Measurements from ENCODE around the gene TTC5. TPM values are rescaled to one million over a fixed set of nuclear protein-coding genes. Genes with fewer than 3 reads are reported as not detected.
"Not testable (repeated sequence)": the region's sequence is repeated elsewhere in the genome, so short reads cannot be mapped to it uniquely, and the experiment has no call there.

TTC5 gene
- total RNA-seq, 1 donor from 2014 or later = 10.5 TPM

- TF ChIP-seq, protein P1, sequence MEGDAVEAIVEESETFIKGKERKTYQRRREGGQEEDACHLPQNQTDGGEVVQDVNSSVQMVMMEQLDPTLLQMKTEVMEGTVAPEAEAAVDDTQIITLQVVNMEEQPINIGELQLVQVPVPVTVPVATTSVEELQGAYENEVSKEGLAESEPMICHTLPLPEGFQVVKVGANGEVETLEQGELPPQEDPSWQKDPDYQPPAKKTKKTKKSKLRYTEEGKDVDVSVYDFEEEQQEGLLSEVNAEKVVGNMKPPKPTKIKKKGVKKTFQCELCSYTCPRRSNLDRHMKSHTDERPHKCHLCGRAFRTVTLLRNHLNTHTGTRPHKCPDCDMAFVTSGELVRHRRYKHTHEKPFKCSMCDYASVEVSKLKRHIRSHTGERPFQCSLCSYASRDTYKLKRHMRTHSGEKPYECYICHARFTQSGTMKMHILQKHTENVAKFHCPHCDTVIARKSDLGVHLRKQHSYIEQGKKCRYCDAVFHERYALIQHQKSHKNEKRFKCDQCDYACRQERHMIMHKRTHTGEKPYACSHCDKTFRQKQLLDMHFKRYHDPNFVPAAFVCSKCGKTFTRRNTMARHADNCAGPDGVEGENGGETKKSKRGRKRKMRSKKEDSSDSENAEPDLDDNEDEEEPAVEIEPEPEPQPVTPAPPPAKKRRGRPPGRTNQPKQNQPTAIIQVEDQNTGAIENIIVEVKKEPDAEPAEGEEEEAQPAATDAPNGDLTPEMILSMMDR (IDR thresholded peaks at IDR 0.05; ENCODE audit: insufficient read depth, low read length, severe bottlenecking) = no peak
- FAIRE-seq (no peak), DNase-seq (ENCODE audit: low read depth) (peak; percentile 39)
- no peaks in the 10 kb centered on the region for H3K27me3 ChIP-seq (ENCODE audit: control insufficient read depth, insufficient read depth, low read length)
- H3K4me3 ChIP-seq (ENCODE audit: low read depth, low read length) = no peak overlapping the region
- peaks cover 10% of the 10 kb centered on the region for H3K36me3 ChIP-seq (ENCODE audit: control insufficient read depth, insufficient read depth, low read length)
These were observed 3.6 kb downstream of the TTC5 start for GRCh38 chr14:20302042-20302755.

DNA sequence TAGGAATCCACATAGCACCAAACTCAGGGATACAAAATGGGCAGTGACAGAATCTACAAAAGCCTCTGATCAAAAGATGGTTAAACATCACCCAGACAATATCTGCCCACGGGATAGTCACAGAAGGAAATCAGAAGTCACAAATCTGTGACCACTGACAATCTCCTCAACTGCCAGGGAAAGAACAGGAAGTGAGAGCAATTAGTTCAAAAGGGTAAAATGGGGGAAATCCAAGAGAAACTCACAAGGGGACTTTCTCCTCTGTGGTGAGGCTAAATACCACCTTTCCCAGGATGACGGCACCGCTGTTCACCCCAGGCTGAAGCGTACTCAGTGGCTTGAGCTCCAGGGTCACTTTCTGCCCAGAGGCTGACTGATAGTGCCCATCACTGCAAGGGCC lies 10.7 kb downstream of the TTC5 start:
- Histone ChIP-seq H3K36me3 (ENCODE audit: control insufficient read depth, insufficient read depth, low read length) (peaks cover 6% of the 10 kb centered on the region), H3K4me3 (ENCODE audit: low read depth, low read length) (no peak overlapping the region), H3K27me3 (ENCODE audit: control insufficient read depth, insufficient read depth, low read length) (no peaks in the 10 kb centered on the region)
- no peak for DNase-seq (ENCODE audit: low read depth)
- TF ChIP-seq, protein P1 (IDR thresholded peaks at IDR 0.05; ENCODE audit: insufficient read depth, low read length, severe bottlenecking) = no peak
- FAIRE-seq = no peak

DNA sequence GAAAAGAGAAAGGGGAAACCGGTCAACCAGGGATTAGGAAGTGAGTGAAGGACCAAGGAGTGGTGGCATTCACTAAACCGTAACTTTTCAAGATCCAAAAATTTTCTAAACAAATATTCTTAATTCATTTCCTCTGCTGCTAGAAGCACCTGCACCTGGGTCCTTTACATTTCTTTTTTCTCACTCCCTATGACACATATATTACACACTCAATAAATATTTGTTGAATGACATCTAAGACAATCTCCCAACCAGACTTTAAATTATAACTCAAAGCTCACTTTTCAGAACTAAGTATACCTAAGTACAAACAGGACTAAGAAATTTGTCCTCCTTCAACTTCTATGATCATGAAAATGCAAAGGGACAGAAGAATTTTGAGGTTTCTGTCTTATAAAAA lies 11.1 kb downstream of the TTC5 start:
- TF ChIP-seq, protein P1 (IDR thresholded peaks at IDR 0.05; ENCODE audit: insufficient read depth, low read length, severe bottlenecking) = no peak
- FAIRE-seq (no peak), DNase-seq (ENCODE audit: low read depth) (peak; percentile 63)
- Histone ChIP-seq H3K4me3 (ENCODE audit: low read depth, low read length) (no peak overlapping the region), H3K36me3 (ENCODE audit: control insufficient read depth, insufficient read depth, low read length) (peaks cover 6% of the 10 kb centered on the region), H3K27me3 (ENCODE audit: control insufficient read depth, insufficient read depth, low read length) (no peaks in the 10 kb centered on the region)

- not testable (repeated sequence) for FAIRE-seq; DNase-seq (ENCODE audit: low read depth); H3K27me3 ChIP-seq (ENCODE audit: control insufficient read depth, insufficient read depth, low read length); H3K4me3 ChIP-seq (ENCODE audit: low read depth, low read length); H3K36me3 ChIP-seq (ENCODE audit: control insufficient read depth, insufficient read depth, low read length)
These were observed 23.8 kb downstream of the TTC5 start for GRCh38 chr14:20281998-20282397.

DNA sequence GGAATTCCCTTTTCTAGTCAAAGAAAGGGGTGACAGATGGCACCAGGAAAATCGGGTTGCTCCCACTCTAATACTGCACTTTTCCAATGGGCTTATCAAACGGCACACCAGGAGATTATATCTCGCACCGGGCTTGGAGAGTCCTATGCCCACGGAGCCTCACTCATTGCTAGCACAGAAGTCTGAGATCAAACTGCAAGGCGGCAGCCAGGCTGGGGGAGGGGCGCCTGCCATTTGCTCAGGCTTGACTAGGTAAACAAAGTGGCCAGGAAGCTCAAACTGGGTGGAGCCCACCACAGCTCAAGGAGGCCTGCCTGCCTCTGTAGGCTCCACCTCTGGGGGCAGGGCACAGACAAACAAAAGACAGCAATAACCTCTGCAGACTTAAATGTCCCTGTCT lies 25.5 kb downstream of the TTC5 start:
- DNase-seq (ENCODE audit: low read depth); H3K36me3 ChIP-seq (ENCODE audit: control insufficient read depth, insufficient read depth, low read length); FAIRE-seq; H3K4me3 ChIP-seq (ENCODE audit: low read depth, low read length); H3K27me3 ChIP-seq (ENCODE audit: control insufficient read depth, insufficient read depth, low read length): not testable (repeated sequence)

GRCh38 chr14:20278414-20278813 lies 27.3 kb downstream of the TTC5 start:
- H3K4me3 ChIP-seq (ENCODE audit: low read depth, low read length) = no peak overlapping the region
- DNase-seq (ENCODE audit: low read depth) (peak; percentile 44), FAIRE-seq (no peak)
- no peaks in the 10 kb centered on the region for H3K27me3 ChIP-seq (ENCODE audit: control insufficient read depth, insufficient read depth, low read length)
- TF ChIP-seq, protein P1 (IDR thresholded peaks at IDR 0.05; ENCODE audit: insufficient read depth, low read length, severe bottlenecking) = no peak
- H3K36me3 ChIP-seq (ENCODE audit: control insufficient read depth, insufficient read depth, low read length) = no peaks in the 10 kb centered on the region

GRCh38 chr14:20277409-20277808 lies 28.3 kb downstream of the TTC5 start:
- Histone ChIP-seq H3K4me3 (ENCODE audit: low read depth, low read length) (no peak overlapping the region), H3K36me3 (ENCODE audit: control insufficient read depth, insufficient read depth, low read length) (no peaks in the 10 kb centered on the region), H3K27me3 (ENCODE audit: control insufficient read depth, insufficient read depth, low read length) (no peaks in the 10 kb centered on the region)
- FAIRE-seq (no peak), DNase-seq (ENCODE audit: low read depth) (no peak)
- TF ChIP-seq, protein P1 (IDR thresholded peaks at IDR 0.05; ENCODE audit: insufficient read depth, low read length, severe bottlenecking) = no peak
